Suppressor macrophage treated with lipopolysaccharide for 1 hour (primary cell): ENCODE results near the gene FAM110C.
A peak's percentile ranks its signal among the peaks of the same experiment; 100 is the strongest.
"Not testable (repeated sequence)": the region's sequence is repeated elsewhere in the genome, so short reads cannot be mapped to it uniquely, and the experiment has no call there.

ENCODE experiments used
- DNase-seq, 3 donors: peaks; one replicate each; pipeline ENCODE4 v3.0.0-alpha.2; 2020 to 2022

Gene FAM110C

GRCh38 chr2:42788-43187, 3.5 kb downstream of the FAM110C start:
- no peak for DNase-seq

DNA sequence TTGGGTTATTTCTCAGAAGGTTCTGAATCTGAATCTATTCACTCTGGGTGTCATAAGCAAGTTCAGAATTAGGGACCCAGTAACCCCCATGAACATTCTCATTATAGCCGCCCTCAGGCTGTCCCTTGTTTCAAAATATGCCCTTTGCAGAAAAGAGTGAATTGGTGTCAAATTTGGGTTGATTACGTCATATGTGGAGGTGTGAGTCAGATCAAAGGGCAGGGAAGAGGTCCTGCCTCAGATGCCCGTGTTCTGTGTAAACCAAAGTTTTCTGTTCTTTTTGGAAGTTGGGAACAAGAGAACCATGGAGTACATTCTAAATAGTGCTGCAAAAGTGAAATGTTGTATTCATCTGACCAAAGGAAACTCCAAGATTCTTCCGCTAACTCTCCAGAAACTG, 5.8 kb downstream of the FAM110C start:
- no peak for DNase-seq

DNA sequence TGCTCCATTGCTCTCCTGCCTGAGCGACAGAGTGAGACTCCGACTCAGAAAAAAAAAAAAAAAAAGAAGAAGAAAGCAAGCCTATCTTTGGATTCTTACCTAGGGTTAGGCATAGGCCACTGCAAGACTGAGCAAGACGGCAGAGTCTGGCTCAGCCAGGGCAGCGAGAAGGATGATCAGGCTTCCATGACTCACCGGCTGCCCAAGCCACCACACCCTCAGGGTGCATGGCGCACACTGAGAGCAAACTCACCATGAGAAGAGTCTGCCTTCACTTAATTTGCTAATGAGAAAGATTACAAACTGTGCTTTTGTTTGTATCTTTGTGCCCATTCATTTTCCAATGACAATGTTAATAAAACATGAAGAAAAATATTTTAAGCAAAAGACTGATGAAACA, 8.2 kb downstream of the FAM110C start:
- DNase-seq = no peak

DNA sequence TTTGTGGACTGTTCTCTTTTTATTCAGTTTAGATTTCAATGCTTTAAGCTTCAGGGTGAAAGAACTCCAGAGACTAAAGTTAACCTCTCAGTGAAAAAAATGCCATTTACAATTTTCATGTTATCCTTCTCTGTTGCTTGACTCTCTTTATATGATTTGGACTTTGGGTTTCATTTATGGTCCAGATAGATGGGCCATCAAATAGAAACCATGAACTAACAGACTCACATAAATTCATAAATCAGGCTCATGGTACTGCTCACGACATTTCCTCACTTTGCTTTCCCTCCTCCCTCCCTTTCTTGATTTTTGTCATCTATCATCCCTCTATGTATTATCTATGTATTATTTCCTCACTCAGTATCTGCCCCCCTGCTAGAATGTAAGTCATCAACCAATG, 10.0 kb downstream of the FAM110C start:
- no peak for DNase-seq

- DNase-seq = no peak
These were observed 10.5 kb downstream of the FAM110C start for GRCh38 chr2:35852-36251.

DNA sequence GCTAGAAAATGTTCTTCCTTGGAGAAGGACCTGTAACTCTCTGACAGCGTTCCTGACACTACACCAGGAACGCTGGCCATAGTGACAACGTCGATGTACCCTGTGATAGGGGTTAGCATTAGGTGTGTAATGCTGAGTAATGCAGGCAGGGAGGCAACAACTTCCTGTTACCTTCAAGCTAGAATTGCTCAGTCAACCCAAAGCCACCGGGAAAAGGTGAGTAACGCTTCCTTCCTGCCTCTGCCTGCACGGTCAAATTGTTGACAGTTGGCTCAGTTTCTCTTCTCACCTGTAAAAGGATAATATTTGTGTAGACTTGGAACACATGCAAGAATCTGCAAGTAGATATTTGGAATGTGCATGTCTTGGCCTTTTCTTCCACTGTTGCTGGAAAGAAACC, 12.7 kb downstream of the FAM110C start:
- no peak for DNase-seq

DNA sequence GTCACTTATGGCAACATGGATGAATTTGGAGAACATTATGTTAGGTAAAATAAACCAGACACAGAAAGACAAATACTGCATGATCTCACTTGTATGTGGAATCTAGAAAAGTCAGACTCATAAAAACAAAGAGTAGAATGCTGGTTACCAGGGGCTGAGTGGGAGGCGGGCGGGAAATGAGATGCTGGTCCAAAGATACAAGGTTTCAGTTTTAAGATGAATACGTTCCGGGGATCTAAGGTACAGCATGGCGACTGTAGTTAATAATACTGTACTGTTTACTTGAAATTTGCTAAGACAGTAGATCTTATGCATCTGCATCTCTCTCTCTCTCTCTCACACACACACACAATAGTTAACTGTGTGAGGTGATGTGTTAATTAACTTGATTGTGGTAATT, 14.2 kb downstream of the FAM110C start:
- DNase-seq = no peak

DNA sequence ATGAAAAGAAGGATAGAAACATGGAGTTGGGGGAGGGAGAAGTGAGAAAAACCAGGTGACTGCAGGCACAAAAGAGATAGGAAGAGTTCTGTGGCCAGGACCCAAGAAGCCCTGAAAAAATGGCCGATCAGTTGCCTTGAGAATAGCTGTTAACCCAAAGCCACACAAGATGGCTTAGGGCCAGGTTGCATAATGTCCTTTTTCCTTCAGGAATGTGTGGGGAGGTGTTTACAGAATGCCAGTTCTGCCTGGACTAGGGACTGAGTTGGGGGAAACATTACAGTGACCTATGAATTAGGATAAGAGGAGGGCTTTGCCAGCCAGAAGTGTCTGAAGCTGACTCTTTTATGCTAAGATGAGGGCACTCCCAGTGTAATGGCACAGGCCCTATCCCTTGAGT, 17.1 kb downstream of the FAM110C start:
- DNase-seq = no peak

DNA sequence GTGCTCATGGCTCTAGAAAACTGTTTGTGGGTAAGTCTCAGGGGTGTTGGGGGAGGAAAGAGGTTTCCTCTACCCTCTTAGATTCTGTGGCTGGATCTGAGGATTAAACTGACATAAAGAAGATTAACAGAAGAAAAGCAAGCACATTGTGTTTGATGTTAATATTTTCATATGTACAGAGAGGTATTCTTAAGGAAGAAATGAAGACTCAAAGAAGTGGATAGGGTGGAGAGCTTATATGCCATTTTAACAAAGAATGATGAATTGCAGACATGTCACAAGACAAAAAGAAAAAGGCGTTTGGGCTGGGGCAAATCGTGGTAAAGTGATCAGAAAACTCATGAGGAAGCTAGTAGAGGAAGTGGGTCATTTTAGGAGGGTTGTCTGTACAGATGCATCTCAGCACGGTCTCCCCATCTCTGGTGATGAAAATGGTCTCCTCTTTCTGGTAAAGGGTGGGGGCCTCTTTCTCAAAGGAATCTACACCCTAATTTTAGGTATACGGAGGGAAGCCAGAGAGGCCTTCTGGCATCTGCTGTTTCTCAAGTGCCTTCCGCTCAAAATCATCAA, 17.8 kb downstream of the FAM110C start:
- no peak for DNase-seq

- no peak for DNase-seq
These were observed 19.4 kb downstream of the FAM110C start for GRCh38 chr2:26891-27290.

DNA sequence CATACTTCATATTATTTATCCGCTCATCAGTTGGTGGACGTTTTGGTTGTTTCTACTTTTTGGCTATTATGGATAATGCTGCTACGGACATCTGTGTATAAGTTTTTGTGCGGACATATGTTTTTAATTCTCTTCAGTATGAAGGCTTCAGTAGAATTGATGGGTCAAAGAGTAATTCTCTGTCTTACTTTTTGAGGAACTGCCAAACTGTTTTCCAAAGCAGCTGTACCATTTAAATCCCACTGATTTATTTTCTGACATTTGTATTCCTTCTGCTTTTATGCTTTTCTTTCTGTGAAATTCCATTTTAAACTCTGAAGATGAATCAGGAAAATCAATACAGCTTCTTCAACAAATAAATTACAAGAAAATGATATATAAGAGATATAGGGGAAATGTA, 20.8 kb downstream of the FAM110C start:
- DNase-seq = no peak

DNA sequence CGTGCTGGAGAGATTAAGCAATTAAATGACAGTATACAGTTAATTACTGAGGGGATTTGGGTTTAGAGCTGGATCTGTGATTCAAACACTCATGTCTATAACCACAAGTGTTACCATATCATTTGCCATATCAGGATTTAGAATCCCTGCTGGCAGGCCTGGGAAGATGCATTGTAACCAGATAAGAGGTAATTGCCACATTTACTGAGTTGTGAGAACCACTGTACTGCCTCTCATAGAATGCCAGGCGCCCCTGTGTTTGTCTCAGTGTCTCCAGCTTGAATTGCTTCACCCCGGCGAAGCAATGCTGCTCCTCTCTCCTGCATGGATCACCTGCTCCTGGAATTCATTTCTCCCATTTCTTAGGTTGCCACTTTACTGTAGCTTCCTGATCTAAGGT, 21.7 kb downstream of the FAM110C start:
- not testable (repeated sequence) for DNase-seq

- no peak for DNase-seq
These were observed 22.2 kb downstream of the FAM110C start for GRCh38 chr2:24107-24506.

GRCh38 chr2:23283-23682, 23.0 kb downstream of the FAM110C start:
- no peak for DNase-seq

GRCh38 chr2:22244-22643, 24.1 kb downstream of the FAM110C start:
- DNase-seq = not testable (repeated sequence)

DNA sequence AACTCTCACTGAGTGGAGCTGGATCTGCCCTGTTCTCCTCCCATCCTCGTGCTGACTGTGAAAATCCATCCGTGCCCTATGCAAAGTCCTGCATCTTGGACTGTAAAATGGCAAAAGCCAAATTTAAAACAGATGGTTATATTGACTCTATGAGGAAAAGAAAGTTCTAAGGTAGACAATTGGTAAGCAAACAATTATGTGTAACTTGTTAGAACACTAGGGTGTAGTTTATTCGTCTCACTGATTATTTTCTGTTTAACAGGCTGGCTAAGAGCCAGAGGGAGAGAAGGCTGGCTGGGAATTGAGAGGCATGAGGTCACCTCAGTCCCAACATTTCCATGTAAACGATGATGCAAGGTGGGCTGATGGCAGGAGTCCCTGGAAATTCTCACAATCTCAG, 26.0 kb downstream of the FAM110C start:
- not testable (repeated sequence) for DNase-seq

GRCh38 chr2:19505-19904, 26.8 kb downstream of the FAM110C start:
- DNase-seq = no peak

DNA sequence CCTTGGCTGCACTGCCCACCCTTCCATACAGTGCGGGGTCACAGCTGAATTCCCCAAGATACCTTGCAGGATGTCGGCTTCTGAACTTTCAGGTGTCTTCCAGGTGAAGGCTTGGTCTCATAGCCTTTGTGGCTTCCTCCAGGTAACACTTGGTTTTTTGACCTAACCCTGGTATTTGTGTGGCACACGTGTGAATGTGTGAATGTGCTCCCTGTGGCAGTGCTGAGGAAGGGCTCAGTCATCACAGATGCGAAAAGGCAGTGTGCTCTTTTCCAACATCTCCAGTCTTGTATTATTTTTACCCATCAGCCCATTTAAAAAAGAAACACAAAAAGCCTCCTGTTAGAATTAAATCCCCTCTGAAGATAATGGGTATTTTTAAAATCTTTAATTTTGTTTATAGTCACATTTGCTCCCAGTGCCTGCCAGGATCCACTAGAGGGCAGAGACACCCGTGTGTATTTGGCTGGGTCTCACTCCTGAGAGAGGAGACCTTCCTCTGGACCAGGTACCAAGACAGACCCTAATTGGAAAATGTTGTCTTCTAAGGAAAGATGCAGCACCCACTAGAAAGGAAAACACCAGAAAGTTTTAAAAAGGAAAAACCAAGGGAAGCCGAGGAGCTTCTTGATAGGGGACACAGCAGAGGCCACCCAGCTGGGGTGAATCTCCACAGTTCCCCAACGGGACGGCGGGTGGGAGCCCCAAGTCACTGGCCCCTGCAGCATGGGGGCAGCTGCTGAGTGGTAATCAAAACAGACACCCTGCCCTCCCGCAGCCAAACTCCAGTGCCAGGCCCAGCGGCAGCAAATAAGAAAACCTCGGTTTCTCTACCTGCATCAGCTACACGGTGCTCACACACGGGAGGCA, 27.7 kb downstream of the FAM110C start:
- no peak for DNase-seq

GRCh38 chr2:15916-16315, 30.4 kb downstream of the FAM110C start:
- not testable (repeated sequence) for DNase-seq

DNA sequence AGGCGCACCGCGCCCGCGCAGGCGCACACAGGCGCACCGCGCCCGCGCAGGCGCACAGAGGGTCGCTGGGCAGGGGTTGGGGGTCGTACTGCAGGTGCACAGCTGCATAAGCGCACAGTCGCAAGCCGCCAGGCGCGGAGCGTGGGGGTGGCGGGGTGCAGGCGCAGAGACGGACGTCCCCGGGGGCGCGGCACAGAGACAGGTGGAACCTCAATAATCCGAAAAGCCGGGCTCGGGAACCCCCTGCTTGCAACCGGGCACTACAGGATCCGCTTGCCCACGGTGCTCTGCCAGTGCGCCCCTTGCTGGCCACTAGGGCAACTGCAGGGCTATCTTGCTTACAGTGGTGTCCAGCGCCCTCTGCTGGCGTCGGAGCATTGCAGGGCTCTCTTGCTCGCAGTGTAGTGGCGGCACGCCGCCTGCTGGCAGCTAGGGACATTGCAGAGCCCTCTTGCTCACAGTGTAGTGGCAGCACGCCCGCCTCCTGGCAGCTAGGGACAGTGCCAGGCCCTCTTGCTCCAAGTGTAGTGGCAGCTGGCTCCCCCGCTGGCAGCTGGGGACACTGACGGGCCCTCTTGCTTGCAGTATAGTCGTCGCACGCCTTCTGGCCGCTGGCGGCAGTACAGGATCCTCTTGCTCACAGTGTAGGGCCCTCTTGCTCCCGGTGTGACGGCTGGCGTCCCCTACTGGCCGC, 34.9 kb downstream of the FAM110C start:
- DNase-seq = peak; percentile 51 to 70 (median 61)

DNA sequence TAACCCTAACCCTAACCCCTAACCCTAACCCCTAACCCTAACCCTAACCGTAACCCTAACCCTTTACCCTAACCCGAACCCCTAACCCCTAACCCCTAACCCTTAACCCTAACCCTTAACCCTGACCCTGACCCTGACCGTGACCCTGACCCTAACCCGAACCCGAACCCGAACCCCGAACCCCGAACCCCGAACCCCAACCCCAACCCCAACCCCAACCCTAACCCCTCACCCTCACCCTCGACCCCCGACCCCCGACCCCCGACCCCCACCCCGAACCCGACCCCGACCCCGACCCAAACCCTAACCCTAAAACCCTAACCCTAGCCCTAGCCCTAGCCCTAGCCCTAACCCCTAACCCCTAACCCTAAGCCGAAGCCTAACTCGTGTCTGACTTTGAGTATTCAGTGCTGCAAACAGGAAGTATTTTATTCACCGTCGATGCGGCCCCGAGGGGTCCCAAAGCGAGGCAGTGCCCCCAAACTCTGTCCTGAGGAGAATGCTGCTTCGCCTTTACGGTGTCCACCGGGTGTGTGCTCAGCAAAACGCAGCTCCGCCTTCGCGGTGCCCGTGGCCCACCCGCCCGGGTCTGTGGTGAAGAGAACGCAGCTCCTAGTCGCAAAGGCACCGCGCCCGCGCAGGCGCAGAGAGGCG, 36.0 kb downstream of the FAM110C start:
- DNase-seq = peak in 1 of 3 donors; percentile 5
